H9 (cell line): ENCODE measurements around the gene SSNA1. TPM values are rescaled to one million over a fixed set of nuclear protein-coding genes. Genes with fewer than 3 reads are reported as not detected.

Experiments used
- DNase-seq: peaks from one replicate; pipeline ENCODE4 v3.0.0-alpha.2; 2017
- H2AFZ ChIP-seq: one replicate; pipeline ENCODE4 v1.6.1; 2013; ENCODE audit warnings: mild to moderate bottlenecking, low read length, control low read depth, moderate library complexity
- H2AK5ac ChIP-seq: 2 replicates; pipeline ENCODE4 v1.6.1; 2013; ENCODE audit warnings: low read length, control low read depth, mixed read lengths; ENCODE audit not compliant: insufficient read length
- H2BK120ac ChIP-seq: one replicate; pipeline ENCODE4 v1.6.1; 2013; ENCODE audit warnings: low read depth, mild to moderate bottlenecking, low read length, control low read depth, inconsistent platforms; ENCODE audit not compliant: poor library complexity, severe bottlenecking
- H2BK12ac ChIP-seq: 2 replicates; pipeline ENCODE4 v1.6.1; 2013; ENCODE audit warnings: low read length, control low read depth, mixed read lengths, low read depth; ENCODE audit not compliant: insufficient read length
- H2BK15ac ChIP-seq: 2 replicates; pipeline ENCODE4 v1.6.1; 2013; ENCODE audit warnings: low read depth, low read length, control low read depth
- H2BK20ac ChIP-seq: one replicate; pipeline ENCODE4 v1.6.1; 2013; ENCODE audit warnings: low read depth, mild to moderate bottlenecking, low read length, control low read depth, inconsistent platforms; ENCODE audit not compliant: poor library complexity, severe bottlenecking
- H2BK5ac ChIP-seq: 2 replicates; pipeline ENCODE4 v1.6.1; 2013; ENCODE audit warnings: low read length, control low read depth, mixed read lengths; ENCODE audit not compliant: insufficient read length
- H3K14ac ChIP-seq: 2 replicates; pipeline ENCODE4 v1.6.1; 2013; ENCODE audit warnings: low read length, control low read depth; ENCODE audit not compliant: insufficient read depth
- H3K18ac ChIP-seq: 2 replicates; pipeline ENCODE4 v1.6.1; 2013; ENCODE audit warnings: low read depth, mild to moderate bottlenecking, mixed read lengths, low read length, control low read depth; ENCODE audit not compliant: insufficient read length
- H3K23ac ChIP-seq: 2 replicates; pipeline ENCODE4 v1.6.1; 2013; ENCODE audit warnings: low read length, control low read depth, mixed read lengths, low read depth; ENCODE audit not compliant: insufficient read length
- H3K23me2 ChIP-seq: 2 replicates; pipeline ENCODE4 v1.6.1; 2013; ENCODE audit warnings: low read depth, mild to moderate bottlenecking, mixed read lengths, low read length, control low read depth; ENCODE audit not compliant: insufficient read length, poor library complexity, severe bottlenecking
- H3K27ac ChIP-seq: 2 replicates; pipeline ENCODE4 v1.5.1; 2013; ENCODE audit warnings: low read length, control low read depth, mixed read lengths, low read depth; ENCODE audit not compliant: insufficient read length
- H3K27me3 ChIP-seq: 2 replicates; pipeline ENCODE4 v1.6.1; 2013; ENCODE audit warnings: low read length, control low read depth, inconsistent platforms; ENCODE audit not compliant: insufficient read depth
- H3K4ac ChIP-seq: 2 replicates; pipeline ENCODE4 v1.6.1; 2013; ENCODE audit warnings: low read depth, mild to moderate bottlenecking, control low read depth, inconsistent platforms, low read length, moderate library complexity
- H3K4me1 ChIP-seq: 2 replicates; pipeline ENCODE4 v1.6.1; 2013; ENCODE audit warnings: low read length, control low read depth, inconsistent platforms; ENCODE audit not compliant: insufficient read depth
- H3K4me2 ChIP-seq: 2 replicates; pipeline ENCODE4 v1.6.1; 2013; ENCODE audit warnings: low read length, control low read depth, mixed read lengths; ENCODE audit not compliant: insufficient read length, insufficient read depth
- H3K56ac ChIP-seq: 2 replicates; pipeline ENCODE4 v1.6.1; 2013; ENCODE audit warnings: low read depth, mild to moderate bottlenecking, mixed read lengths, low read length, control low read depth; ENCODE audit not compliant: insufficient read length
- H3K79me1 ChIP-seq: 2 replicates; pipeline ENCODE4 v1.6.1; 2013; ENCODE audit warnings: low read depth, mild to moderate bottlenecking, moderate library complexity, low read length, control low read depth, inconsistent platforms; ENCODE audit not compliant: insufficient read depth, poor library complexity, severe bottlenecking
- H3K79me2 ChIP-seq: 2 replicates; pipeline ENCODE4 v1.6.1; 2013; ENCODE audit warnings: low read length, control low read depth, inconsistent platforms; ENCODE audit not compliant: insufficient read depth
- H3K9ac ChIP-seq: 2 replicates; pipeline ENCODE4 v1.6.1; 2013; ENCODE audit warnings: low read length, control low read depth, mixed read lengths; ENCODE audit not compliant: insufficient read length; ENCODE audit errors: extremely low read depth
- H3K9me3 ChIP-seq: one replicate; pipeline ENCODE4 v1.6.1; 2013; ENCODE audit warnings: low read depth, low read length, inconsistent platforms; ENCODE audit not compliant: control insufficient read depth
- H3T11ph ChIP-seq: one replicate; pipeline ENCODE4 v1.6.1; 2013; ENCODE audit warnings: mild to moderate bottlenecking, low read length, control low read depth, inconsistent platforms
- H4K20me1 ChIP-seq: one replicate; pipeline ENCODE4 v1.6.1; 2013; ENCODE audit not compliant: control insufficient read depth, insufficient read length, insufficient read depth
- H4K5ac ChIP-seq: 2 replicates; pipeline ENCODE4 v1.6.1; 2013; ENCODE audit warnings: low read depth, mild to moderate bottlenecking, mixed read lengths, low read length, control low read depth; ENCODE audit not compliant: insufficient read length
- H4K8ac ChIP-seq: replicated peaks from 2 replicates; pipeline ENCODE4 v1.6.1; 2013; ENCODE audit warnings: low read length, control low read depth, mixed read lengths, low read depth; ENCODE audit not compliant: insufficient read length
- H4K91ac ChIP-seq: 2 replicates; pipeline ENCODE4 v1.6.1; 2013; ENCODE audit warnings: low read depth, mild to moderate bottlenecking, moderate library complexity, mixed read lengths, low read length, control low read depth; ENCODE audit not compliant: insufficient read length
- H3K27ac Mint-ChIP-seq, 3 experiments: 2 replicates in 2 of 3; 3 replicates in 1 of 3; pipeline ENCODE4 v1.8.0; 2020 to 2021; ENCODE audit warnings: mixed read lengths in 3 of 3, mild to moderate bottlenecking in 1 of 3, moderate library complexity in 1 of 3
- H3K27me3 Mint-ChIP-seq: 2 replicates; pipeline ENCODE4 v1.8.0; 2021; ENCODE audit warnings: low read depth, mild to moderate bottlenecking, moderate library complexity, mixed read lengths
- H3K36me3 Mint-ChIP-seq, 3 experiments: 2 replicates in 2 of 3; 3 replicates in 1 of 3; pipeline ENCODE4 v1.8.0; 2020 to 2021; ENCODE audit warnings: low read depth in 3 of 3, mixed read lengths in 3 of 3; ENCODE audit not compliant: insufficient read depth in 1 of 3
- H3K4me1 Mint-ChIP-seq, 2 experiments: 2 replicates each; pipeline ENCODE4 v1.8.0; 2020; ENCODE audit warnings: mixed read lengths in 2 of 2
- H3K4me3 Mint-ChIP-seq, 2 experiments: 2 replicates in 1 of 2; 3 replicates in 1 of 2; pipeline ENCODE4 v1.8.0; 2020 to 2021; ENCODE audit warnings: mild to moderate bottlenecking in 2 of 2, mixed read lengths in 2 of 2, moderate library complexity in 1 of 2
- H3K9me3 Mint-ChIP-seq, 2 experiments: 2 replicates in 1 of 2; 3 replicates in 1 of 2; pipeline ENCODE4 v1.8.0; 2020; ENCODE audit warnings: mild to moderate bottlenecking in 2 of 2, mixed read lengths in 2 of 2, moderate library complexity in 1 of 2
- WGBS: extraction: QIAGEN DNeasy Blood & Tissue Kit; methylation state at CpG from one replicate; pipeline ENCODE4 v1.1.7; 2013; ENCODE audit warnings: missing lambda C conversion rate, low lambda C conversion rate, mixed read lengths; ENCODE audit not compliant: insufficient read length; ENCODE audit errors: extremely low coverage; 5-methylcytosine and 5-hydroxymethylcytosine counted together
- total RNA-seq: library from RNA; stranded (reverse); gene quantifications from 2 replicates; pipeline ENCODE4 v1.2.1, GENCODE V29; 2021
- TF ChIP-seq, protein P1 (sequence below): fragments of 200-600 bp; sonication (generic); conservative IDR thresholded peaks from 3 replicates; pipeline ENCODE4 v1.8.0; 2021; ENCODE audit warnings: antibody characterized with exemption, mild to moderate bottlenecking

The SSNA1 gene
- total RNA-seq, 1 experiment from 2014 or later: 69.2 TPM

- TF ChIP-seq, protein P1, sequence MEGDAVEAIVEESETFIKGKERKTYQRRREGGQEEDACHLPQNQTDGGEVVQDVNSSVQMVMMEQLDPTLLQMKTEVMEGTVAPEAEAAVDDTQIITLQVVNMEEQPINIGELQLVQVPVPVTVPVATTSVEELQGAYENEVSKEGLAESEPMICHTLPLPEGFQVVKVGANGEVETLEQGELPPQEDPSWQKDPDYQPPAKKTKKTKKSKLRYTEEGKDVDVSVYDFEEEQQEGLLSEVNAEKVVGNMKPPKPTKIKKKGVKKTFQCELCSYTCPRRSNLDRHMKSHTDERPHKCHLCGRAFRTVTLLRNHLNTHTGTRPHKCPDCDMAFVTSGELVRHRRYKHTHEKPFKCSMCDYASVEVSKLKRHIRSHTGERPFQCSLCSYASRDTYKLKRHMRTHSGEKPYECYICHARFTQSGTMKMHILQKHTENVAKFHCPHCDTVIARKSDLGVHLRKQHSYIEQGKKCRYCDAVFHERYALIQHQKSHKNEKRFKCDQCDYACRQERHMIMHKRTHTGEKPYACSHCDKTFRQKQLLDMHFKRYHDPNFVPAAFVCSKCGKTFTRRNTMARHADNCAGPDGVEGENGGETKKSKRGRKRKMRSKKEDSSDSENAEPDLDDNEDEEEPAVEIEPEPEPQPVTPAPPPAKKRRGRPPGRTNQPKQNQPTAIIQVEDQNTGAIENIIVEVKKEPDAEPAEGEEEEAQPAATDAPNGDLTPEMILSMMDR: peak; percentile 12; the same call in 1 of the 3 replicates
- Mint-ChIP-seq H3K27ac (no peak overlapping the region), H3K27me3 (peaks cover 92% of the 10 kb centered on the region), H3K9me3 (no peaks in the 10 kb centered on the region), H3K4me3 (peak overlapping the region; percentile 61 to 80), H3K36me3 (no peaks in the 10 kb centered on the region), H3K4me1 (peaks cover 3 to 6% of the 10 kb centered on the region in 2 experiments)
- Histone ChIP-seq H3K18ac (no peak overlapping the region), H2BK20ac (no peak overlapping the region), H3K23me2 (peaks cover 4% of the 10 kb centered on the region), H3K79me1 (no peaks in the 10 kb centered on the region), H3K79me2 (no peaks in the 10 kb centered on the region), H3K27ac (no peak overlapping the region), H3K14ac (no peak overlapping the region), H4K8ac (no peak overlapping the region), H3K4me2 (peak overlapping the region; percentile 68), H3K9ac (no peak overlapping the region), H4K20me1 (no peaks in the 10 kb centered on the region), H3K4me1 (no peaks in the 10 kb centered on the region), H3K56ac (no peak overlapping the region), H2BK120ac (no peak overlapping the region), H2BK12ac (no peak overlapping the region), H2BK5ac (no peak overlapping the region), H3K4ac (no peak overlapping the region), H4K5ac (no peak overlapping the region), H3K23ac (no peak overlapping the region), H3K9me3 (no peaks in the 10 kb centered on the region), H2AK5ac (no peak overlapping the region), H2AFZ (no peak overlapping the region), H2BK15ac (no peak overlapping the region), H3T11ph (no peak overlapping the region), H4K91ac (no peak overlapping the region), H3K27me3 (peaks cover 35% of the 10 kb centered on the region; the same call in 1 of the 2 replicates)
- WGBS: no CpG with 5 or more reads among the region's 124 CpGs
- peak; percentile 86 for DNase-seq
Observed at GRCh38 chr9:137168904-137169856, 19.3 kb upstream of the SSNA1 start.
